BJ (cell line): Measurements from ENCODE around the gene RGS19. TPM values are rescaled to one million over a fixed set of nuclear protein-coding genes. Genes with fewer than 3 reads are reported as not detected.

Source experiments
- CTCF ChIA-PET: fragments of 350-600 bp; formaldehyde crosslinking; extraction: SDS; loops from one replicate; lab custom pipeline; 2021; ENCODE audit warnings: antibody characterized with exemption, inconsistent platforms; lab: Yijun Ruan, JAX
- POLR2A ChIA-PET: fragments of 300-600 bp; sonication (Branson Sonifier 250); formaldehyde crosslinking; extraction: SDS; loops from one replicate; lab custom pipeline; 2021; ENCODE audit warnings: antibody characterized with exemption; lab: Charles Lee
- DNase-seq: peaks from one replicate; pipeline ENCODE4 v3.0.0-alpha.2; 2011; ENCODE audit warnings: low read depth
- H3K27me3 ChIP-seq: 2 replicates; pipeline ENCODE4 v1.6.0; 2011; ENCODE audit warnings: low read length; ENCODE audit not compliant: control insufficient read depth, insufficient read depth
- H3K36me3 ChIP-seq: 2 replicates; pipeline ENCODE4 v1.5.1; 2011; ENCODE audit warnings: low read length; ENCODE audit not compliant: control insufficient read depth, insufficient read depth
- H3K4me3 ChIP-seq: 2 replicates; pipeline ENCODE4 v1.5.1; 2011; ENCODE audit warnings: low read depth, mild to moderate bottlenecking, control low read depth, low read length
- polyA plus RNA-seq: library from polyadenylated mRNA; depleted of rRNA; stranded (reverse); fragments of >200 nt; gene quantifications from 2 replicates; pipeline ENCODE4 v1.2.3, GENCODE V29; 2011
- TF ChIP-seq, protein P1 (sequence below): IDR thresholded peaks from 2 replicates; pipeline ENCODE4 v1.5.1; 2011; ENCODE audit warnings: low read depth, mild to moderate bottlenecking, control low read depth, inconsistent platforms, low read length, moderate library complexity; ENCODE audit not compliant: insufficient read depth

Gene RGS19
- polyA plus RNA-seq, 1 experiment: 14.5 TPM

GRCh38 chr20:64035066-64035932, 44.0 kb downstream of the RGS19 start:
- POLR2A ChIA-PET: no interaction called here
- no peak overlapping the region for H3K4me3 ChIP-seq
- TF ChIP-seq, protein P1, sequence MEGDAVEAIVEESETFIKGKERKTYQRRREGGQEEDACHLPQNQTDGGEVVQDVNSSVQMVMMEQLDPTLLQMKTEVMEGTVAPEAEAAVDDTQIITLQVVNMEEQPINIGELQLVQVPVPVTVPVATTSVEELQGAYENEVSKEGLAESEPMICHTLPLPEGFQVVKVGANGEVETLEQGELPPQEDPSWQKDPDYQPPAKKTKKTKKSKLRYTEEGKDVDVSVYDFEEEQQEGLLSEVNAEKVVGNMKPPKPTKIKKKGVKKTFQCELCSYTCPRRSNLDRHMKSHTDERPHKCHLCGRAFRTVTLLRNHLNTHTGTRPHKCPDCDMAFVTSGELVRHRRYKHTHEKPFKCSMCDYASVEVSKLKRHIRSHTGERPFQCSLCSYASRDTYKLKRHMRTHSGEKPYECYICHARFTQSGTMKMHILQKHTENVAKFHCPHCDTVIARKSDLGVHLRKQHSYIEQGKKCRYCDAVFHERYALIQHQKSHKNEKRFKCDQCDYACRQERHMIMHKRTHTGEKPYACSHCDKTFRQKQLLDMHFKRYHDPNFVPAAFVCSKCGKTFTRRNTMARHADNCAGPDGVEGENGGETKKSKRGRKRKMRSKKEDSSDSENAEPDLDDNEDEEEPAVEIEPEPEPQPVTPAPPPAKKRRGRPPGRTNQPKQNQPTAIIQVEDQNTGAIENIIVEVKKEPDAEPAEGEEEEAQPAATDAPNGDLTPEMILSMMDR: no peak
- DNase-seq: no peak
- H3K27me3 ChIP-seq: peaks cover 4% of the 10 kb centered on the region; the same call in 1 of the 2 replicates
- H3K36me3 ChIP-seq: peaks cover 9% of the 10 kb centered on the region
- CTCF ChIA-PET: interaction anchor here (2.9 to 4.7 kb wide), 2 partner anchors 22 to 85 kb away, joined by 6 to 35 read pairs; no protein-coding TSS in a partner anchor

- Histone ChIP-seq H3K4me3 (no peak overlapping the region), H3K27me3 (0 out of 2 replicates have a peak, but pooled peaks cover 2% of the 10 kb centered on the region), H3K36me3 (peaks cover 19% of the 10 kb centered on the region)
- POLR2A ChIA-PET: no interaction called here
- TF ChIP-seq, protein P1: no peak
- CTCF ChIA-PET: interaction anchor here (1.6 to 2.9 kb wide), 2 partner anchors 23 to 497 kb away, joined by 4 to 6 read pairs; partner anchors contain the start of gene PTK6
- no peak for DNase-seq
Measured at GRCh38 chr20:64033981-64034493, 45.3 kb downstream of the RGS19 start.

GRCh38 chr20:64032706-64033624, 46.4 kb downstream of the RGS19 start:
- Histone ChIP-seq H3K36me3 (peaks cover 25% of the 10 kb centered on the region), H3K4me3 (no peak overlapping the region), H3K27me3 (0 out of 2 replicates have a peak, but pooled peaks cover 2% of the 10 kb centered on the region)
- DNase-seq: no peak
- ChIA-PET POLR2A (no interaction called here), CTCF (interaction anchor here (0.7 to 1.6 kb wide), 2 partner anchors 25 to 495 kb away, joined by 3 to 4 read pairs; partner anchors contain the start of gene PTK6)
- TF ChIP-seq, protein P1: no peak

- TF ChIP-seq, protein P1: no peak
- Histone ChIP-seq H3K4me3 (no peak overlapping the region), H3K27me3 (no peaks in the 10 kb centered on the region), H3K36me3 (peaks cover 35% of the 10 kb centered on the region)
- POLR2A ChIA-PET: no interaction called here
- CTCF ChIA-PET: no interaction called here
- DNase-seq: no peak
Measured at GRCh38 chr20:64031822-64032314, 47.5 kb downstream of the RGS19 start.
